Right ventricle myocardium inferior (tissue), 1 donor: ENCODE data around the gene MCM9. TPM values are rescaled to one million over a fixed set of nuclear protein-coding genes. Genes with fewer than 3 reads are reported as not detected.

Experiments used
- total RNA-seq: library from RNA; stranded (reverse); fragmentation: NEBNext Ultra II Directional; extraction: Animal tissue kit (Norgen Biotek cat#: 25700); gene quantifications from one replicate; pipeline ENCODE4 v1.2.1, GENCODE V29; 2021
- donor health status: DM: no; HTN: yes; CAD: no; lungs with severe emphysema.

The MCM9 gene
- total RNA-seq, 1 donor from 2014 or later = 4.5 TPM

Other genes starting within 250 kb of the MCM9 start
- 21.7 TPM for gene ASF1A, start 41.0 kb downstream of the MCM9 start, total RNA-seq
- 2.4 TPM for gene FAM184A, start 143.5 kb upstream of the MCM9 start, total RNA-seq